SH-SY5Y (cell line): ENCODE results near the gene MSH2.

ENCODE experiments used
- GATA2 ChIP-seq: IDR thresholded peaks from 2 replicates; pipeline ENCODE4 v1.6.1; 2011; ENCODE audit warnings: mild to moderate bottlenecking, low read depth, low read length
- GATA3 ChIP-seq: IDR thresholded peaks from 2 replicates; pipeline ENCODE4 v1.6.1; 2011; ENCODE audit warnings: low read depth, mild to moderate bottlenecking, low read length, moderate library complexity

- no peak for TF ChIP-seq GATA2
- no peak for TF ChIP-seq GATA3
Measured at GRCh38 chr2:47354848-47355204, 48.1 kb upstream of the MSH2 start.
